SK-N-SH (cell line): ENCODE measurements around the gene OSBPL5.

ENCODE experiments used
- CTCF ChIP-seq: fragments of 200-600 bp; sonication (generic); IDR thresholded peaks from 2 replicates; pipeline ENCODE4 v1.6.1; 2017; ENCODE audit warnings: antibody characterized with exemption, mild to moderate bottlenecking, moderate library complexity
- EP300 ChIP-seq, 2 experiments: IDR thresholded peaks; 2 replicates each; pipeline versions ENCODE4 v1.4.0 to v1.6.1; 2012; ENCODE audit warnings: borderline replicate concordance in 1 of 2, low read depth in 1 of 2, low read length in 1 of 2
- EZH2phosphoT487 ChIP-seq: fragments of 200-600 bp; sonication (generic); IDR thresholded peaks from 2 replicates; pipeline ENCODE4 v1.6.1; 2017; ENCODE audit warnings: low read depth, mixed run types, mild to moderate bottlenecking, antibody characterized with exemption, moderate library complexity, borderline replicate concordance
- GABPA ChIP-seq: IDR thresholded peaks from 2 replicates; pipeline ENCODE4 v1.4.0; 2012; ENCODE audit warnings: low read depth, mild to moderate bottlenecking
- GATA2 ChIP-seq: sonication (generic); formaldehyde crosslinking; IDR thresholded peaks from 2 replicates; pipeline ENCODE4 v1.5.0; 2020; ENCODE audit warnings: mild to moderate bottlenecking, missing genetic modification reagents
- NFIC ChIP-seq: IDR thresholded peaks from 2 replicates; pipeline ENCODE4 v1.4.0; 2012; ENCODE audit warnings: borderline replicate concordance
- POLR2AphosphoS5 ChIP-seq: IDR thresholded peaks from 2 replicates; pipeline ENCODE4 v1.6.1; 2012; ENCODE audit warnings: low read depth, low read length
- SIN3A ChIP-seq: IDR thresholded peaks from 2 replicates; pipeline ENCODE4 v1.6.1; 2012; ENCODE audit warnings: low read depth, mild to moderate bottlenecking, low read length, moderate library complexity, borderline replicate concordance
- TEAD4 ChIP-seq: IDR thresholded peaks from 2 replicates; pipeline ENCODE4 v1.4.0; 2012; ENCODE audit warnings: mild to moderate bottlenecking, borderline replicate concordance; ENCODE audit not compliant: insufficient read depth
- USF1 ChIP-seq: IDR thresholded peaks from 2 replicates; pipeline ENCODE4 v1.4.0; 2012; ENCODE audit warnings: low read depth, borderline replicate concordance
- USF2 ChIP-seq: fragments of 150-350 bp; IDR thresholded peaks from 2 replicates; pipeline ENCODE4 v1.6.1; 2017; ENCODE audit warnings: antibody characterized with exemption, low read length, low read depth, borderline replicate concordance
- YY1 ChIP-seq: IDR thresholded peaks from 2 replicates; pipeline ENCODE4 v1.4.0; 2012; ENCODE audit warnings: low read depth, mild to moderate bottlenecking

- TF ChIP-seq EP300 (IDR thresholded peaks at IDR 0.05; ENCODE audit: borderline replicate concordance in 1 of 2, low read depth in 1 of 2, low read length in 1 of 2) = no peak
- no peak for TF ChIP-seq CTCF
- TF ChIP-seq NFIC = no peak
- no peak for TF ChIP-seq USF2
- TF ChIP-seq USF1 = no peak
- no peak for TF ChIP-seq TEAD4
- no peak for TF ChIP-seq GATA2 (CRISPR knock-in tag)
- TF ChIP-seq EZH2phosphoT487 = no peak
- no peak for TF ChIP-seq YY1
- no peak for TF ChIP-seq POLR2AphosphoS5
- TF ChIP-seq GABPA = no peak
- no peak for TF ChIP-seq SIN3A
Observed at GRCh38 chr11:3200388-3201111, 35.4 kb upstream of the OSBPL5 start.
